ENCODE results near the gene MMGT1. TPM values are rescaled to one million over a fixed set of nuclear protein-coding genes. Genes with fewer than 3 reads are reported as not detected.
A peak's percentile ranks its signal among the peaks of the same experiment; 100 is the strongest.

Gene MMGT1
- total and polyA plus RNA-seq, 4 donors = 3.2 to 24.6 (median 19.0) TPM

DNA sequence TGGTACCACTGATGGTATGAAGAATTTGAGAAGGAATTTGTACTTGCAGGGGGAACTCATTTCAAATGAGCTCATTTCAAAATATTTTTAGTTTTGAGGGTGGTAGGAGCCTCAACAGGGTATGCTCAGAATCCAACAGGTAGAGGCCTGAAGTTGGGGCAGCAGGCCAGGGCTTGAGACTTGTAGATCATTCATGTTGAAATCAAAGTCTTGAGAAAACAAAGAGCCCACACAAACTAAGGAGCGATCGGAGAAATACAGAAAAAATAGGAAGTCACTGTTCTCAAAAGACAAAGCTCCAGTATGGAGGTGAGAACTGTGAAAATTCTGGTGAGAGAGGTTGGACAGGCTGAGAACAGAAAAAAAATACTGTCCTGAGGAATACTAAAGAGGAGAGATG, 10.5 kb upstream of the MMGT1 start:
- H3K4me1 ChIP-seq (ENCODE audit: control insufficient read depth in 5 of 5, insufficient read depth in 5 of 5, low read length in 5 of 5) = peaks cover 0 to 15% (median 3%) of the 10 kb centered on the region in 5 donors
- no peak for ATAC-seq (ENCODE audit: insufficient read depth, low FRiP score)

DNA sequence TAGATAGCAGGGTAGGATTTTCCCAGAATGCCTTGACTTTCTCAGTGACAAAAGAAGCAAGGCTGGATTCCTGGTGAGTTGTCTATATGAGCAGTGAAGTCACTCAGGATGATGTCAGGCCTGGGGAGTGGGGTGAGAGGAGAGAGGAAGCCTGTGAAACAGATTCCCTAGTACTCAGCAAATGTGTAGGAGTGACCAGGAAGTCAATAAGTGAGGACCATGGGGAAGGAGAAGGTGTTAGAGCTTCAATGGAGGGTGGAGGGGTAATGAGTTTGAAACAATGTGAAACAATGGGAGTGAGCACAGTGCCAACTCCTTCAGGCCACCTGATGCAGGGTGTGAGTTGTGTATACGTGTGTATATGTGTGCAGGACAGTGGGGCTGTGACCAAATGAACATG, 9.1 kb upstream of the MMGT1 start:
- WGBS, 2 donors = 44 to 92% methylated on average over 1 of the region's 1 CpG
- no peak overlapping the region for H3K27ac ChIP-seq (ENCODE audit: low read depth in 1 of 2, low read length in 1 of 2)
- H3K4me3 ChIP-seq = no peak overlapping the region
- TF ChIP-seq, protein P1, sequence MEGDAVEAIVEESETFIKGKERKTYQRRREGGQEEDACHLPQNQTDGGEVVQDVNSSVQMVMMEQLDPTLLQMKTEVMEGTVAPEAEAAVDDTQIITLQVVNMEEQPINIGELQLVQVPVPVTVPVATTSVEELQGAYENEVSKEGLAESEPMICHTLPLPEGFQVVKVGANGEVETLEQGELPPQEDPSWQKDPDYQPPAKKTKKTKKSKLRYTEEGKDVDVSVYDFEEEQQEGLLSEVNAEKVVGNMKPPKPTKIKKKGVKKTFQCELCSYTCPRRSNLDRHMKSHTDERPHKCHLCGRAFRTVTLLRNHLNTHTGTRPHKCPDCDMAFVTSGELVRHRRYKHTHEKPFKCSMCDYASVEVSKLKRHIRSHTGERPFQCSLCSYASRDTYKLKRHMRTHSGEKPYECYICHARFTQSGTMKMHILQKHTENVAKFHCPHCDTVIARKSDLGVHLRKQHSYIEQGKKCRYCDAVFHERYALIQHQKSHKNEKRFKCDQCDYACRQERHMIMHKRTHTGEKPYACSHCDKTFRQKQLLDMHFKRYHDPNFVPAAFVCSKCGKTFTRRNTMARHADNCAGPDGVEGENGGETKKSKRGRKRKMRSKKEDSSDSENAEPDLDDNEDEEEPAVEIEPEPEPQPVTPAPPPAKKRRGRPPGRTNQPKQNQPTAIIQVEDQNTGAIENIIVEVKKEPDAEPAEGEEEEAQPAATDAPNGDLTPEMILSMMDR (IDR thresholded peaks at IDR 0.05; ENCODE audit: control extremely low read depth, extremely low read depth) = no peak
- no peaks in the 10 kb centered on the region for H3K36me3 ChIP-seq (ENCODE audit: control insufficient read depth in 4 of 4, insufficient read depth in 4 of 4, low read length in 4 of 4)
- H3K9me3 ChIP-seq (ENCODE audit: control insufficient read depth in 4 of 4, insufficient read depth in 3 of 4, low read length in 3 of 4) = peaks cover 0 to 1% (median 0%) of the 10 kb centered on the region in 4 donors
- H3K9ac ChIP-seq (ENCODE audit: insufficient read depth in 1 of 2, low read length in 2 of 2) = no peak overlapping the region
- ATAC-seq (ENCODE audit: insufficient read depth, low FRiP score) = no peak
- no peak for DNase-seq
- H3K4me1 ChIP-seq (ENCODE audit: control insufficient read depth in 5 of 5, insufficient read depth in 5 of 5, low read length in 5 of 5) = peaks cover 0 to 15% (median 3%) of the 10 kb centered on the region in 5 donors
- H3K27me3 ChIP-seq (ENCODE audit: control insufficient read depth in 3 of 3, insufficient read depth in 3 of 3, low read length in 2 of 3) = no peaks in the 10 kb centered on the region

More for the DNA sequence above, 10.5 kb upstream of the MMGT1 start:
- 0 to 60% methylated on average over 2 of the region's 2 CpGs for WGBS, 2 donors
- Histone ChIP-seq H3K36me3 (ENCODE audit: control insufficient read depth in 4 of 4, insufficient read depth in 4 of 4, low read length in 4 of 4) (no peaks in the 10 kb centered on the region), H3K4me3 (no peak overlapping the region), H3K27me3 (ENCODE audit: control insufficient read depth in 3 of 3, insufficient read depth in 3 of 3, low read length in 2 of 3) (no peaks in the 10 kb centered on the region), H3K9me3 (ENCODE audit: control insufficient read depth in 4 of 4, insufficient read depth in 3 of 4, low read length in 3 of 4) (peaks cover 0 to 1% (median 0%) of the 10 kb centered on the region in 4 donors), H3K9ac (ENCODE audit: insufficient read depth in 1 of 2, low read length in 2 of 2) (peak overlapping the region in 1 of 2 donors; percentile 96), H3K27ac (ENCODE audit: low read depth in 1 of 2, low read length in 1 of 2) (no peak overlapping the region)
- TF ChIP-seq, protein P1 (IDR thresholded peaks at IDR 0.05; ENCODE audit: control extremely low read depth, extremely low read depth) = no peak
- no peak for DNase-seq

DNA sequence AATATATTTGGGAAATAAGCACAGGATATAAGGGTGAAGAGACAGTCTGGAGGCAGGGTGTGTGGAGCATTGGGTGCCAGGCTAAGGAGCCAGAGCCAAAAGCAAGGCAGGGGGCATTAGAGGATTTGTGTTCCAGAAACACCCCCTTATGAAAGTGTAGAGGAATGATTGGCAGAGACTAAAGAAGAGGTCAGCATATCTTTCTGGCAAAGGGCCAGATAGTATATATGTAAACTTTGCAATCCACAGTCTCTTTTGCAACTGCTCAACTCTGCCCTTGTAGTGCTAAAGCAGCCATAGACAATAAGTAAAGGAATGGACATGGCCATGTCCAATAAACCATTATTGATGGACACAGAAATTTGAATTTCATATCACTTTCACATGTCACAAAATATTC, 7.9 kb upstream of the MMGT1 start:
- DNase-seq (peak in 2 of 3 donors; percentile 57 to 73), ATAC-seq (ENCODE audit: insufficient read depth, low FRiP score) (no peak)
- no peaks in the 10 kb centered on the region for H3K27me3 ChIP-seq (ENCODE audit: control insufficient read depth in 3 of 3, insufficient read depth in 3 of 3, low read length in 2 of 3)
- H3K4me3 ChIP-seq = no peak overlapping the region
- H3K9me3 ChIP-seq (ENCODE audit: control insufficient read depth in 4 of 4, insufficient read depth in 3 of 4, low read length in 3 of 4) = peaks cover 0 to 1% (median 0%) of the 10 kb centered on the region in 4 donors
- TF ChIP-seq, protein P1 (IDR thresholded peaks at IDR 0.05; ENCODE audit: control extremely low read depth, extremely low read depth) = no peak
- H3K27ac ChIP-seq (ENCODE audit: low read depth in 1 of 2, low read length in 1 of 2) = no peak overlapping the region
- peaks cover 0 to 11% (median 3%) of the 10 kb centered on the region in 5 donors for H3K4me1 ChIP-seq (ENCODE audit: control insufficient read depth in 5 of 5, insufficient read depth in 5 of 5, low read length in 5 of 5)
- no peak overlapping the region for H3K9ac ChIP-seq (ENCODE audit: insufficient read depth in 1 of 2, low read length in 2 of 2)
- H3K36me3 ChIP-seq (ENCODE audit: control insufficient read depth in 4 of 4, insufficient read depth in 4 of 4, low read length in 4 of 4) = no peaks in the 10 kb centered on the region

DNA sequence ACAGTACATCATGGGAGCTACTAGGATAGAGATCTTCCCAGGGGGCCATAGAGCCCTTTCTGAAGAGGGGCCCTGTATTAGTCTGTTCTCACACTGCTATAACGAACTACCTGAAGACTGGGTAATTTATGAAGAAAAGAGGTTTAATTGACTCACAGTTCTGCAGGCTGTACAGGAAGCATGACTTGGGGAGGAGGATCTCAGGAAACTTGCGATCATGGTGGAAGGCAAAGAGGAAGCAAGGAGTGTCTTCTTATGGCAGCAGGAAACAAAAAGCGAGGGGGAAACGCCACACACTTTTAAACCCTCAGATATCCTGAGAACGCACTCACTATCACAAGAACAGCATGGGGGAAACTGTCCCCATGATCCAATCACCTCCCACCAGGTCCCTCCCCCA, 7.2 kb upstream of the MMGT1 start:
- H3K27me3 ChIP-seq (ENCODE audit: control insufficient read depth in 3 of 3, insufficient read depth in 3 of 3, low read length in 2 of 3) = no peaks in the 10 kb centered on the region
- peaks cover 0 to 1% (median 0%) of the 10 kb centered on the region in 4 donors for H3K9me3 ChIP-seq (ENCODE audit: control insufficient read depth in 4 of 4, insufficient read depth in 3 of 4, low read length in 3 of 4)
- WGBS, 2 donors = 34 to 65% methylated on average over 5 of the region's 5 CpGs
- no peak overlapping the region for H3K27ac ChIP-seq (ENCODE audit: low read depth in 1 of 2, low read length in 1 of 2)
- ATAC-seq (ENCODE audit: insufficient read depth, low FRiP score) (no peak), DNase-seq (no peak)
- H3K4me3 ChIP-seq = no peak overlapping the region
- H3K36me3 ChIP-seq (ENCODE audit: control insufficient read depth in 4 of 4, insufficient read depth in 4 of 4, low read length in 4 of 4) = no peaks in the 10 kb centered on the region
- peaks cover 0 to 9% (median 3%) of the 10 kb centered on the region in 5 donors for H3K4me1 ChIP-seq (ENCODE audit: control insufficient read depth in 5 of 5, insufficient read depth in 5 of 5, low read length in 5 of 5)
- TF ChIP-seq, protein P1 (IDR thresholded peaks at IDR 0.05; ENCODE audit: control extremely low read depth, extremely low read depth) = no peak
- H3K9ac ChIP-seq (ENCODE audit: insufficient read depth in 1 of 2, low read length in 2 of 2) = no peak overlapping the region

Measured in lung (tissue), 12 donors.